ENCODE measurements around the gene SKAP2. TPM values are rescaled to one million over a fixed set of nuclear protein-coding genes. Genes with fewer than 3 reads are reported as not detected.

Gene SKAP2
- total and polyA plus RNA-seq, 2 donors (not counting 3 experiments of a cell fraction or from before 2014, with no cell fraction given): 4.0 to 27.6 TPM

GRCh38 chr7:26704786-26705185 lies 159.6 kb downstream of the SKAP2 start:
- H3K4me2 ChIP-seq (ENCODE audit: insufficient read depth, low read length): no peak overlapping the region
- TF ChIP-seq POLR2AphosphoS5 (IDR thresholded peaks at IDR 0.05; ENCODE audit: insufficient read depth, low read depth, low read length) (no peak), EZH2 (IDR thresholded peaks at IDR 0.05; ENCODE audit: borderline replicate concordance, low read depth, low read length, severe bottlenecking) (no peak), MAX (IDR thresholded peaks at IDR 0.05; ENCODE audit: insufficient read depth, insufficient read length) (no peak), MYC (IDR thresholded peaks at IDR 0.05; ENCODE audit: low read depth, low read length) (no peak), FOS (IDR thresholded peaks at IDR 0.05; ENCODE audit: borderline replicate concordance, insufficient read depth, low read length) (no peak), CTCF (IDR thresholded peaks at IDR 0.05; ENCODE audit: extremely low read depth in 1 of 2, insufficient read depth in 1 of 2, low read depth in 1 of 2, low read length in 2 of 2) (no peak), JUN (IDR thresholded peaks at IDR 0.05; ENCODE audit: borderline replicate concordance, insufficient read depth, insufficient read length, low read depth) (no peak), POLR2A (IDR thresholded peaks at IDR 0.05; ENCODE audit: low read depth, low read length) (no peak), GATA2 (IDR thresholded peaks at IDR 0.05; ENCODE audit: insufficient read depth, insufficient read length, low read depth, low read length) (no peak)
- no peaks in the 10 kb centered on the region for H3K79me2 ChIP-seq (ENCODE audit: control insufficient read depth, insufficient read depth, low read length)
- H3K4me1 ChIP-seq (ENCODE audit: control insufficient read depth, extremely low read depth, insufficient read depth, low read length): peaks cover 21% of the 10 kb centered on the region
- H3K9me3 ChIP-seq (replicated peaks; ENCODE audit: control insufficient read depth, insufficient read depth, low read length): no peaks in the 10 kb centered on the region
- no TSS peak for BruUV-seq (replicated peaks)
- CTCF ChIA-PET: interaction anchor here (1.1 to 6.6 kb wide), 5 partner anchors 13 to 188 kb away, joined by 3 to 46 read pairs (median 3); no protein-coding TSS in a partner anchor
- no peaks in the 10 kb centered on the region for H4K20me1 ChIP-seq (replicated peaks; ENCODE audit: control insufficient read depth, extremely low read depth, insufficient read depth, low read length)
- H3K9me1 ChIP-seq (replicated peaks; ENCODE audit: control insufficient read depth, extremely low read depth, insufficient read depth, low read length): no peaks in the 10 kb centered on the region
- intact Hi-C loops (cut with micrococcal nuclease) (loop anchor here (2.0 kb wide), 1 partner anchor 16 kb away; no protein-coding TSS in a partner anchor), dilution Hi-C loops (cut with MboI; ENCODE audit: extremely low pct_ligation_motif_present, low sequenced_read_pairs) (no loop called here)
- no peak overlapping the region for H3K4me3 ChIP-seq (replicated peaks in 1 of 3; ENCODE audit: insufficient read depth in 1 of 3, low read depth in 1 of 3, low read length in 3 of 3)
- H3K27ac ChIP-seq (ENCODE audit: insufficient read depth, low read depth, low read length): no peak overlapping the region
- no peak for FAIRE-seq
- H3K27me3 ChIP-seq (ENCODE audit: control insufficient read depth in 2 of 2, insufficient read depth in 2 of 2, low read length in 2 of 2): no peaks in the 10 kb centered on the region
- POLR2A ChIA-PET: no interaction called here
- H3K36me3 ChIP-seq (ENCODE audit: control insufficient read depth in 2 of 2, extremely low read depth in 1 of 2, insufficient read depth in 2 of 2, low read length in 2 of 2): no peaks in the 10 kb centered on the region
- H3K9ac ChIP-seq (replicated peaks; ENCODE audit: extremely low read depth, insufficient read depth, low read length): no peak overlapping the region
- DNase-seq (ENCODE audit: low read depth, low spot score): peak; percentile 26
- no peak overlapping the region for H2AFZ ChIP-seq (ENCODE audit: low read depth, low read length)
